ENCODE data around the gene SIGLEC11. TPM values are rescaled to one million over a fixed set of nuclear protein-coding genes. Genes with fewer than 3 reads are reported as not detected.

Gene SIGLEC11
- total RNA-seq, 1 experiment from 2014 or later = not detected

GRCh38 chr19:50007170-50007569 lies 46.2 kb upstream of the SIGLEC11 start:
- H3K4me3 ChIP-seq (ENCODE audit: low read length) = no peak overlapping the region
- intact Hi-C loops (cut with micrococcal nuclease) = no loop called here
- no peaks in the 10 kb centered on the region for H3K9me2 ChIP-seq (replicated peaks; ENCODE audit: low read length)
- no peak for DNase-seq
- peaks cover 22% of the 10 kb centered on the region for H3K4me1 ChIP-seq (ENCODE audit: insufficient read depth, low read length)
- H3K27me3 ChIP-seq (ENCODE audit: low read length) = no peaks in the 10 kb centered on the region
- TF ChIP-seq EZH2 (IDR thresholded peaks at IDR 0.05; ENCODE audit: low read length, unreplicated experiment) (no peak), CTCF (conservative IDR thresholded peaks at IDR 0.05; ENCODE audit: low read depth, low read length) (no peak), EZH2phosphoT487 (IDR thresholded peaks at IDR 0.05; ENCODE audit: borderline replicate concordance, low read length) (no peak)
- peaks cover 13% of the 10 kb centered on the region; the same call in 1 of the 2 replicates for H3K79me2 ChIP-seq (ENCODE audit: low read length)
- no peaks in the 10 kb centered on the region for H3K9me3 ChIP-seq (ENCODE audit: low read length)
- H3K36me3 ChIP-seq (ENCODE audit: low read depth, low read length) = peaks cover 46% of the 10 kb centered on the region
- POLR2A ChIA-PET (ENCODE audit: unreplicated experiment) = no interaction called here
- peaks cover 15% of the 10 kb centered on the region; the same call in 1 of the 2 replicates for H4K20me1 ChIP-seq (ENCODE audit: low read length)
- no peak overlapping the region for H2AFZ ChIP-seq (ENCODE audit: low read length)
- H3K4me2 ChIP-seq (ENCODE audit: low read length) = no peak overlapping the region
- ATAC-seq = no peak
- CTCF ChIA-PET = no interaction called here
- no TSS peak for BruUV-seq (replicated peaks)
- H3F3A ChIP-seq (ENCODE audit: low read length, unreplicated experiment) = peaks cover 3% of the 10 kb centered on the region
- H3K27ac ChIP-seq (ENCODE audit: low read length) = no peak overlapping the region
- no peak overlapping the region for H3K9ac ChIP-seq (ENCODE audit: low read length)

DNA sequence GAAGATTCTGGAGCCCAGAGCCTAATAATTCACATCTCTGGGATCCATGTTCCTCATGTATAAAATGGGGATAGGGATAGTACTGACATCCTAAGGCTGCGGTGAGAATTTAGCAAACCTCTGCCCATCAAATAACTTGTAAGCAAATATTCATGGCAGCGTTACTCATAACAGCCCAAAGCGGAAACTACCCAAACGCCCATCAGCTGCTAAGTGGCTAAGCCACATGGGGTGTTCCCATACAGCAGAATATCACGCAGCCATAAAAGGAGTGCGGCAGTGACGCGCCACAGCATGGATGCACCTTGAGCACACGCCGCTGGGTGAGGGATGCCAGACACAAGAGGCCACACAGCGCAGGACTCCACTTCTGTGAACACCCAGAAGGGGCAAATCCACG lies 44.5 kb upstream of the SIGLEC11 start:
- Histone ChIP-seq H3K9me2 (replicated peaks; ENCODE audit: low read length) (no peaks in the 10 kb centered on the region), H3F3A (ENCODE audit: low read length, unreplicated experiment) (peaks cover 3% of the 10 kb centered on the region), H3K4me1 (ENCODE audit: insufficient read depth, low read length) (peaks cover 22% of the 10 kb centered on the region), H3K36me3 (ENCODE audit: low read depth, low read length) (peaks cover 62% of the 10 kb centered on the region), H3K9ac (ENCODE audit: low read length) (no peak overlapping the region), H3K9me3 (ENCODE audit: low read length) (no peaks in the 10 kb centered on the region), H3K4me2 (ENCODE audit: low read length) (no peak overlapping the region), H3K4me3 (ENCODE audit: low read length) (no peak overlapping the region), H3K79me2 (ENCODE audit: low read length) (peaks cover 14% of the 10 kb centered on the region; the same call in 1 of the 2 replicates), H4K20me1 (ENCODE audit: low read length) (peaks cover 18% of the 10 kb centered on the region; the same call in 1 of the 2 replicates), H3K27ac (ENCODE audit: low read length) (no peak overlapping the region), H2AFZ (ENCODE audit: low read length) (no peak overlapping the region), H3K27me3 (ENCODE audit: low read length) (no peaks in the 10 kb centered on the region)
- ChIA-PET POLR2A (ENCODE audit: unreplicated experiment) (no interaction called here), CTCF (no interaction called here)
- BruUV-seq (replicated peaks) = no TSS peak
- TF ChIP-seq EZH2phosphoT487 (IDR thresholded peaks at IDR 0.05; ENCODE audit: borderline replicate concordance, low read length) = no peak
- TF ChIP-seq EZH2 (IDR thresholded peaks at IDR 0.05; ENCODE audit: low read length, unreplicated experiment) = no peak
- TF ChIP-seq CTCF (conservative IDR thresholded peaks at IDR 0.05; ENCODE audit: low read depth, low read length) = no peak
- intact Hi-C loops (cut with micrococcal nuclease) = no loop called here
- DNase-seq (no peak), ATAC-seq (no peak)

DNA sequence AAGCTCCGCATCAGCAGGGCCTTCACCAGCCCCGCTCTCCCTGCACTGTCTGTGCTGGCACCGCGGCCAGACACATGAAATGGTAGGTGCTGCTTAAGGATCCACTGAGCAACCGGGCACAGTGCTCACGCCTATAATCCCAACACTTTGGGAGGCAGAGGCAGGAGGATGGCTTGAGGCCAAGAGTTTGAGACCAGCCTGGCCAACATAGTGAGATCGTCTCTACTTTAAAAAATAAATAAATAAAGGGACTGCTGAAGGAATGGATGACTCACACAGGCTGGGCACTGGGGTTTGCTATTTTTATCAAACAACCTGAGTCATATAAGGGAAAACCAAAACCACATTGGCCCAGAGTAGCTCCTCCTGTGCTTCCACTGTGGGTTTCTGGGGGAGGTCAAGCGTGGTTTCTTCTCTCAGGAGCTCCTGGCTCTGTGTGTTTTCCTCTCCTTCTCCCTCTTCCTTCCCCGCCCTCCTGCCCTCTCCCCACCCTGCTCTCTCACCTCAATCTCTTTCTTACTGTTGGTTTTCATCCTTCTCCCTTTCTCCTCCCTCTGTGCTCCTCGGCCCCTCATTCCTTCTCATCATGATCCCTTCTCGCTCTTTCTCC lies 42.9 kb upstream of the SIGLEC11 start:
- Histone ChIP-seq H2AFZ (ENCODE audit: low read length) (peak overlapping the region; percentile 31; the same call in 1 of the 2 replicates), H3F3A (ENCODE audit: low read length, unreplicated experiment) (peaks cover 3% of the 10 kb centered on the region), H4K20me1 (ENCODE audit: low read length) (peaks cover 18% of the 10 kb centered on the region; the same call in 1 of the 2 replicates), H3K79me2 (ENCODE audit: low read length) (peaks cover 14% of the 10 kb centered on the region; the same call in 1 of the 2 replicates), H3K27ac (ENCODE audit: low read length) (peak overlapping the region; percentile 97), H3K9ac (ENCODE audit: low read length) (peak overlapping the region; percentile 82), H3K36me3 (ENCODE audit: low read depth, low read length) (peaks cover 71% of the 10 kb centered on the region), H3K9me2 (replicated peaks; ENCODE audit: low read length) (no peaks in the 10 kb centered on the region), H3K4me1 (ENCODE audit: insufficient read depth, low read length) (peaks cover 22% of the 10 kb centered on the region), H3K27me3 (ENCODE audit: low read length) (no peaks in the 10 kb centered on the region), H3K9me3 (ENCODE audit: low read length) (no peaks in the 10 kb centered on the region), H3K4me2 (ENCODE audit: low read length) (peak overlapping the region; percentile 89), H3K4me3 (ENCODE audit: low read length) (peak overlapping the region; percentile 53)
- ATAC-seq = peak; percentile 99
- no TSS peak for BruUV-seq (replicated peaks)
- no peak for TF ChIP-seq EZH2phosphoT487 (IDR thresholded peaks at IDR 0.05; ENCODE audit: borderline replicate concordance, low read length)
- no peak for TF ChIP-seq CTCF (conservative IDR thresholded peaks at IDR 0.05; ENCODE audit: low read depth, low read length)
- TF ChIP-seq EZH2 (IDR thresholded peaks at IDR 0.05; ENCODE audit: low read length, unreplicated experiment) = no peak
- ChIA-PET CTCF (interaction anchor here (0.9 kb wide), 1 partner anchor 132 kb away, joined by 5 read pairs; no protein-coding TSS in a partner anchor), POLR2A (ENCODE audit: unreplicated experiment) (interaction anchor here (0.6 kb wide), 1 partner anchor 282 kb away, joined by 4 read pairs; no protein-coding TSS in a partner anchor)
- DNase-seq = peak; percentile 98
- intact Hi-C loops (cut with micrococcal nuclease) = loop anchor here (1.0 kb wide), 1 partner anchor 21 kb away; the partner anchor contains the start of gene VRK3

Measured in PC-3 (cell line).